ENCODE data around the gene AXIN1. TPM values are rescaled to one million over a fixed set of nuclear protein-coding genes. Genes with fewer than 3 reads are reported as not detected.
"Not testable (repeated sequence)": the region's sequence is repeated elsewhere in the genome, so short reads cannot be mapped to it uniquely, and the experiment has no call there.

Gene AXIN1
- total RNA-seq, 1 donor from 2014 or later = 16.4 TPM

DNA sequence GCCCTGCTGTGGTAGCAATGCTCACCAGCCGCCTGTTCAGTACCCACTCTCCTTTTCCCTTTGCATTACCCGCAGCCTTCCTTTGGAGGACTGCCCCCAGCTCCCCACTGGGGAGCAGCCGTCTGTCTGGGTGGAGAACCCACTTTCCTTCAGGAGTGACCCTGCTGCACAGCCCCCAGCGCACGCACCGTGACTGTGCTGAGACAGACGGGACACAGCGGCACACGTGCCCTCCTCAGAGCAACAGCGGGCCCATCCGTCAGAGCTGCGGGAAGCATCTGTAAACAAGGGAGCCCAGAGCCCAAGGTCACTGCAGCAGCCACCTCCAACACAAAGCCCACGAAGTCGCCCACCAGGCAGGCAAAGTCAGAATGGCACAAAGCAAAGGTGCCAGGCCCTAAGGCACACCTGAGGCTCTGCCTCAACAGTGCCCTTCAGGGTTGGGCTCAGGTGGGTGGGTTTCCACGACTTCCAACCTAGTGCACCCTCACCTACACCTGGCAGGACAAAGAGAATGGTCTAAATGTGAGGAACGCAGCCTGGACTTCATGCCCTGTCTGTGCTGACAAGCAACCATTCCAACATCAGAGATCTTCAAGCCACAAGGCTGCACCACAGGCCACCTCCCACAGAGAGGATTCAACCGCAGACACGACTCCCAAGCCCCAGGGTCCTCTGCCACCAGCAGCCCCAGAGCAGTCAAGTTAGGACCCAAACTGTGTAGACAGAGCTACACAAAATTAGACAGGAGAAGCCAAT is 9.9 kb downstream of the AXIN1 start:
- no peak for DNase-seq
- peaks cover 11% of the 10 kb centered on the region for H3K36me3 Mint-ChIP-seq (ENCODE audit: unreplicated experiment)
- peaks cover 3% of the 10 kb centered on the region for H3K4me1 Mint-ChIP-seq (ENCODE audit: low read depth, unreplicated experiment)
- H3K9me3 Mint-ChIP-seq (ENCODE audit: unreplicated experiment) = peaks cover 5% of the 10 kb centered on the region
- no peak overlapping the region for H3K27ac Mint-ChIP-seq (ENCODE audit: unreplicated experiment)
- no peak for TF ChIP-seq CTCF (IDR thresholded peaks at IDR 0.05; ENCODE audit: partially characterized antibody, unreplicated experiment)
- peaks cover 2% of the 10 kb centered on the region for H3K27me3 Mint-ChIP-seq (ENCODE audit: unreplicated experiment)
- no peak overlapping the region for H3K4me3 Mint-ChIP-seq (ENCODE audit: unreplicated experiment)

GRCh38 chr16:341974-342336 is 10.6 kb downstream of the AXIN1 start:
- not testable (repeated sequence) for H3K9me3 Mint-ChIP-seq (ENCODE audit: unreplicated experiment); H3K27me3 Mint-ChIP-seq (ENCODE audit: unreplicated experiment); H3K4me1 Mint-ChIP-seq (ENCODE audit: low read depth, unreplicated experiment); DNase-seq; H3K27ac Mint-ChIP-seq (ENCODE audit: unreplicated experiment); H3K36me3 Mint-ChIP-seq (ENCODE audit: unreplicated experiment); H3K4me3 Mint-ChIP-seq (ENCODE audit: unreplicated experiment)

GRCh38 chr16:341095-341973 is 11.2 kb downstream of the AXIN1 start:
- not testable (repeated sequence) for H3K27me3 Mint-ChIP-seq (ENCODE audit: unreplicated experiment); H3K9me3 Mint-ChIP-seq (ENCODE audit: unreplicated experiment); H3K4me1 Mint-ChIP-seq (ENCODE audit: low read depth, unreplicated experiment); H3K36me3 Mint-ChIP-seq (ENCODE audit: unreplicated experiment); DNase-seq; H3K27ac Mint-ChIP-seq (ENCODE audit: unreplicated experiment); H3K4me3 Mint-ChIP-seq (ENCODE audit: unreplicated experiment)

DNA sequence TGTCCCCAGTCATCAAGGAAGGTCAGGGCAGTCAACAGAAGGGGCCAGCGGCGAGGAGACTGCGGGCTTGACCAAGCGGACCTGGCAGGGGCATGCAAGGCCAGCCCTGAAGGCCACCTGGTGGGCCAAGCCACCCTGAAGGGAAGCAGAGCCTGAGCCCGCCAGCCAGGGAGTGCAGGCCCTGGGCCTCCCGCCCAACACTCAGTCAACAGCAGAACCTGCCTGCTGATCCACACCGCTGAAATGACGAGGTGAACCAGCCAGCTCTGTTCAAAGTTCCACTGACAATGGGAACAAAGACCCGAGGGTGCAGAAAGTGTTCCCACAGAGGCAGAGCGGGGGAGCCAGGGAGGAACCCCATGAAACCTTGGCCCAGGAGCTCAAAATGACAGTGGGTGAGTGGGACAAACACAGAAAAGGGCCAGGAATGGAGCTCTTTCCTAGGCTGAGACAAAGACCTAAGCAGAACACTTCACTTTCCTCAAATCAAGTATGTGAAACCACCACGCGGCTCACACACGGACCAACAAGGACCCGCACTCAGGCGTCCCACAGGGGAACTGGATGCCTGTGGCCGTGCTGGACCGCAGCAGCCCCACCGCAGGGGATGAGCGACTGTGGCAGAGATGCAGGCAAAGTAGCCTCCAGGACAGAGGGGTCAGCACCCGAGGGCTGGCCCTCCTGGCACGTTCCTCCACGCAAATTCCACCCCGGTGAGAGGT is 12.0 kb downstream of the AXIN1 start:
- DNase-seq = no peak
- H3K36me3 Mint-ChIP-seq (ENCODE audit: unreplicated experiment) = peaks cover 6% of the 10 kb centered on the region
- H3K9me3 Mint-ChIP-seq (ENCODE audit: unreplicated experiment) = peaks cover 3% of the 10 kb centered on the region
- no peak overlapping the region for H3K27ac Mint-ChIP-seq (ENCODE audit: unreplicated experiment)
- H3K4me3 Mint-ChIP-seq (ENCODE audit: unreplicated experiment) = no peak overlapping the region
- H3K27me3 Mint-ChIP-seq (ENCODE audit: unreplicated experiment) = peaks cover 2% of the 10 kb centered on the region
- no peak for TF ChIP-seq CTCF (IDR thresholded peaks at IDR 0.05; ENCODE audit: partially characterized antibody, unreplicated experiment)
- H3K4me1 Mint-ChIP-seq (ENCODE audit: low read depth, unreplicated experiment) = peaks cover 3% of the 10 kb centered on the region

DNA sequence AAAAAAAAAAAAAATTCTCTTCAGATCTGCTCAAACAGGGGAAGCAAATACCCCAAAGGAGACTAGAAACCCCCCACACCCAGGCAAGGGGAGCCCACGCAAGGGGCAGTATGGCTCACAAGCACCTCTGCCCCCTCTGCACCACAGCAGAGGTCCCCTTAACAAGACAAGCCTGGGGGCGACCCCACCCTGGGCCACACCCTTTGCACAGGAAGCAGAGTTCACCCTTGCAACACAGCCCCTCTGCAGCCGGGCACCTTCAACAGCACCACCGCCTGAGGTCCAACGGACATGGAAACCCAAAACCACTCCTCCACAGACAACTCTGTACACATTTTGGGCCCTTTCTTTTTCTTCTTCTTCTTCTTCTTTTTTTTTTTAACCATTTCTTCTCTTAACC is 12.8 kb downstream of the AXIN1 start:
- Mint-ChIP-seq H3K27me3 (ENCODE audit: unreplicated experiment) (peaks cover 2% of the 10 kb centered on the region), H3K36me3 (ENCODE audit: unreplicated experiment) (peaks cover 1% of the 10 kb centered on the region), H3K9me3 (ENCODE audit: unreplicated experiment) (peaks cover 4% of the 10 kb centered on the region), H3K4me3 (ENCODE audit: unreplicated experiment) (no peak overlapping the region), H3K4me1 (ENCODE audit: low read depth, unreplicated experiment) (peaks cover 3% of the 10 kb centered on the region), H3K27ac (ENCODE audit: unreplicated experiment) (no peak overlapping the region)
- no peak for TF ChIP-seq CTCF (IDR thresholded peaks at IDR 0.05; ENCODE audit: partially characterized antibody, unreplicated experiment)
- DNase-seq = no peak
